ENCODE results near the gene SLC30A5.
"Not testable (repeated sequence)": the region's sequence is repeated elsewhere in the genome, so short reads cannot be mapped to it uniquely, and the experiment has no call there.

SLC30A5 gene

DNA sequence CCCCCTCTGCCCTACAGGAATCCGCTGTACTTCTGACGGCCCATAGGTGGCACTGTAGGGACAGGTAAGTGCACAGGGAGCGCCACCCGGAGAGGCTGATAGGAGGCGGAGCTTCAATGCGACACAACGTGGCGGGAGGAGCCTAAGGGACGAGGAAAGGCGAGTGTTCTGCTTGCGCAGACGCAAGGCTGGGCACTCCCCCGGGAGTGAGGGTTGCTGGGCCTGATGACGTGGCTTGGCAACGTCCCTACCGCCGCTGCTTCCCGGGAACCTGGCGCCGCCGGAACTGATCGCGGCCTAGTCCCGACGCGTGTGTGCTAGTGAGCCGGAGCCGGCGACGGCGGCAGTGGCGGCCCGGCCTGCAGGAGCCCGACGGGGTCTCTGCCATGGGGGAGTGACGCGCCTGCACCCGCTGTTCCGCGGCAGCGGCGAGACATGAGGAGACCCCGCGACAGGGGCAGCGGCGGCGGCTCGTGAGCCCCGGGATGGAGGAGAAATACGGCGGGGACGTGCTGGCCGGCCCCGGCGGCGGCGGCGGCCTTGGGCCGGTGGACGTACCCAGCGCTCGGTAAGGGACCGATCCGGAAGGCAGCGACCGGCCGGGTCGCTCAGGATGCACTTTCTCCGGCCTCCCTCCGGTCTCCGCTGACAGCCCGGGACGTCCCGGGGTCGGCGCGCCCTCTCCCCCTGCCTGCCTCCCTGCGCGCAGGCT, at the start of gene SLC30A5:
Gene SLC30A5, plus strand, starts transcription at position 244 of the 712 bp plus-strand sequence. Its CDS starts 242 bp downstream, at position 486.
- peak; percentile 97 for DNase-seq

DNA sequence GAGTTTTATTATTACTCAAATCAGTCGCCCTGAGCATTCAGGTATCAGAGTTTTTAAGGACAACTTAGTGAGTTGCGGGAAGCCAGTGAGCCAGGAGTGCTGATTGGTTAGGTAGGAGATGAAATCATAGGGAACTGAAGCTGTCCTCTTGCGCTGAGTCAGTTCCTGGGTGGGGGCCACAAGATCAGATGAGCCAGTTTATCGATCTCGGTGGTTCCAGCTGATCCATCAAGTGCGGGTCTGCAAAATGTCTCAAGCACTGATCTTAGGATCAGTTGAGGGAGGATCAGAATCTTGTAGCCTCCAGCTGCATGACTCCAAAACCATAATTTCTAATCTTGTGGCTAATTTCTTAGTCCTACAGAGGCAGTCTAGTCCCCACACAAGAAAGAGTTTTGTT, 48.6 kb upstream of the SLC30A5 start:
- not testable (repeated sequence) for DNase-seq

DNA sequence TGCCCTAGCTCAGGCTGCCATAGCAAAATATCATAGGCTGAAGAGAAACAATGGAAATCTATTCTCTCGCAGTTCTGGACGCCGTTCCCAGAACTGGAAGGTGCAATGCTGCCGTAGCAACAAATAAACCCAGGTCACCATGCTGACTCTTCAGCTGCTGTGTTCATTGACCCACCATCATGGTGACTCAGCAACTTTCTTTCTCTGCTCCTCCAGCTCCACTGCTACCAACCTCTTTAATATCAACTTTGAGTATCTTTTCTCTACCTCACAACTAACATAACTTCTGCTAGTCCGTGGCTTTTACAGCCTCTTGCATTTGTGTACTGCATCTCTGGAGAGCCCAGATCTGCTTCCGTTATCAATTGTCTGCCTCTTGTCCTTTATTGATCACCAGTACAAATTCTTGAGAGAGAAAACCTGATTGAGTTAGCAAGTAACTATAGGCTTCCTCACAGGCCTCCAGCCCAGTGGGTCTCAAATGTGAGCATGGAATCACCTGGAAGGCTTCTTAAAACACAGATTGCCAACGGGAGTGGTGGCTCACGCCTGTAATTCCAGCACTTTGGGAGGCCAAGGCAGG, 47.3 kb upstream of the SLC30A5 start:
- no peak for DNase-seq

DNA sequence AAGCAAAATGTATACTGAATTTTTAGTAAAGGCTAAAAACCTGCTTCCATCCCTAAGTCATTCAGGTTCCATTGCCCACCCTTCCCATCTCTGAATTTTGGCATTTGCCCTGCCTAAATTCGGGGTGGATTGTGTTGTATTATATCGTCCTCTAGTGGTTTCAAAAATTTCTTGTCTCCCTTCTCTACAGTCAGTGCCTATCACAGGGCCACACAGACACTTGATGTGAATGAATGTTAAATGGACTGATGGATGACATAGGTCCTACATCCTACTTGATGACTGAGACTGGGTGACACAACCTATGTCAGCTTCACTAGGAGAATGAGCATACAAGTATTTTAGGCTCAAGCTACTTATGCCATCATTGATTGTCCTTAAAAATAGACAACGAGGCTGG, 45.6 kb upstream of the SLC30A5 start:
- no peak for DNase-seq

DNA sequence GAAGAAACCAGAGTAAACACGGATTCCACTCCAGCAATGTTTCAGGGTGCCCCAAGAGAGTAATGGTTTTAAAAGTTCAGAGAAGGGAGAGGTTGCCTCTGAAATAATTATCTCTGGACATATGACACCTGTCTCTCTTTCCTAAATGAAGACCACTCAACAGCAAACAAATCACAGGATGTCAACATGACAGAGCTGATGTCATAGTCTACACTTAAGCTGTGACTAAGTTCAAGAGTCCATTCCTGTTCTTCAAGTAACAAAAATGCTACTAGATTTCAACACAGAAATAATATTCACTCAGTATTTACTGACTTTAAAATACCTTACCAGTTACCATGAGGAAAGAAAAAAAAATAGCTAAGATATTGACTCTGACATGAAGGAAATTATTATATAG, 44.7 kb upstream of the SLC30A5 start:
- peak; percentile 25 for DNase-seq

DNA sequence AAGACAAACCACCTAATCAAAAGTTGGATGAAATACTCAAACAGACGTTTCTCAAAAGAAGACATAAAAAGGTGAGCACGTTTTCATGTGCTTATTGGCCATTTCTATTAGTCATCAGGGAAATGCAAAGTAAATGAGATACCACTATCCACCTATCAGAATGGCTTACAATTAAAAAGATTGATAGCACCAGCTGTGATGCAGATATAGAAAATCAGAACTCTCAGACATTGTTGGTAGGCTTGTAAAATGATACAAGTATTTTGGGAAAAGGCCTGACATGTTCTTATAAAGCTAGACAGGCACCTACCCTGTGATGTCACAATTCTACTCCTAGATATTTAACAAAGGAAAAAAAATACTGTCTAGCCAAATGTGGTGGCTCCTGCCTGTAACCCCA, 44.0 kb upstream of the SLC30A5 start:
- DNase-seq = no peak

DNA sequence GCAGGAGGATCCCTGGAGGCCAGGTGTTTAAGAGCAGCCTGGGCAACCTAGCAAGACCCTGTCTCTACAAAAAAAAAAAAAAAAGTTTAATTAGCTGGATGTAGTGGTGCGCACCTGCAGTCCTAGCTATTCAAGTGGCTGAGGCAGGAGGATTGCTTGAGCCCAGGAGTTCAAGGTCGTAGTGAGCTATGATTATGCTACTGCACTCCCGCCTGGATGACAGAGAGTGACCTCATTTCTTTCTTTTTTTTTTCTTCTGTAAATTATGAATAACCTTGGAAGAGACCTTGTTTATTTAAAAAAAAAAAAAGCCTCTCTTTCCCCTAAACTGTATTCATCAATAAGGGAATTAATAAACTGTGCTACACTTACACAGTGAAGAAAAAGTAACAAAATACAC, 43.6 kb upstream of the SLC30A5 start:
- no peak for DNase-seq

DNA sequence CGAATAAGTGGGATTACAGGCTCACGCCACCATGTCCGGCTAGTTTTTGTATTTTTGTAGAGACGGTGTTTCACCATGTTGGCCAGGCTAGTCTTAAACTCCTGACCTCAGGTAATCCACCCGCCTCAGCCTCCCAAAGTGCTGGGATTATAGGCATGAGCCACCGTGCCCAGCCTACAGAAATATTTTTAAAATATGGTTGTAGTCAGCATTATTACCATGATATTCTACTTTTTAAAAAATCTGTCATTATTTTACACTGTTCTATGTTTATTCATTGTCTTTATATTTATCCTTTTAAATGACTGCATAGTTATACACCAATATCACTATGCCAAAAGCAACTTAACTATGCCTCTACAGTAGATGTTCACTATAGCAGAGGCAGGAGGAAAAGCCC, 41.6 kb upstream of the SLC30A5 start:
- DNase-seq = no peak

DNA sequence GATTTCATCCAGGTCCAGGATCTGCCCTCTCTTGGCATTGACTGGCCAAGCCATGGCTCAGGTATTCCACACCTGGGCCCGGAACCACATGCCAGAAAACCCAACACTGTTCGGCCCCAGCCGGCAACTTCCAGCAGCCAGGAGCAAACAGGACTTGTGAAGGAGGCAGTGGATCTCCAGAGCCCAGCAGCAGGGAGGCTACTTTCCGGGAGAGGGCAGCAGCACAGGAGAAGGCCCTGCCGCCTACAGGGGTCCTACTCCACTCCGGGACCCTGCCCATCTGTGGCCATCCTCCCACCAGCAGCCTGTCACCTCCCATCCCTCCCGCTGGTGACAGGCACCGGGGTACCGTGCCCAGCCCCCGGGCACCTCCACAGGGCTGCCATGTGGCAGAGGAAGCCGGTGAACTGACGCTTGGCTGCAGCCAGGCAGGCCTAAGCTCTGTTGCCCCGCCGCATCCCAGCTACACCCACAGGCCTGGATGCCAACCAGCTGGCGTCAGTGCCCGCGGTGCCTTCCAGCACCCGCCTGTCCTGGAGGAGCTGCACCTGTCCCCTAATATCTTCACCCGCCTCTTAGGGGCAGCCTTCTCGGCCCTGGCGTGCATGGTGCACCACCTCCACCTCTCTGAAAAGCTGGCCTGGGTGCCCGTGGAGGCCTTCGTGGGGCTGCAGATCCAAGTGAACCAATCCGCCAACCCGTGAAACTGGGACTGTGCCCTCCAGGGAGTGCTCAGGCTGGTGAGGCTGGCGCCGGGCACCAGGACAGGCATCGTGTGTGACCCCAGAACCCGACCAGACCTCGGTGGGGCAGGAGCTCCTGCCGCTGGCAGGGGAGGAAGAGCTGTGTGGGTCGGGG, 18.9 kb upstream of the SLC30A5 start:
- DNase-seq = no peak

DNA sequence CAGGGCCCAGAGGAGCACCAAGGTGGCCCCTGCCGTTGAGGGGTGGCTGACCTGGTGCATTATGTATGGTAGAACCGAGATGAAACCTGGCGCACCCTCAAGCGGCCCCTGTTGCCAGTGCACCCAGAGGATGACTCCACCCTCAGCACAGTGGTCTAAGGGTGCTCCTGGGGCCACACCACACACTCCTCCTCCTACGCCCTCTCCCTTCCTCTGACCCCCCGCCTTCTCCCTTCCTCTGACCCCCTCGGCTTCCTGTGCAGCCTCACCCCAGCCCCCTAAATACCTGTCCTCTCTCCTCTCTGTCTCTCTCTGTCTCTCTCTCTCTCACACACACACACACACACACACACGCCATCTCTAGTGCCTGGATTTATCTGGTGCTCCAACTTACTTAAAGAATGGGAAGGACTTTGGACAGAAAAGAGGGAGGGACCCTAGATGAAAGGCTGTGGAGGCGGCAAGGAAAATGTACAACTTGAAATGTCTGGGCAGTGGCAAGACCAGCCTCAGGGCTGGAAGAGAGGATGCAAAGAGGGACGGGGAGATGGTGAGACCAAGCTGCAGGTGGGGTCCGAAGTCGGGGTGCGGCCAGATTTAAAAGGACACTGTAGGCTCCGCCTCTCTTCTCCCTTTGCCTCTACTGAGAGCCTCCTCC, 18.2 kb upstream of the SLC30A5 start:
- no peak for DNase-seq

DNA sequence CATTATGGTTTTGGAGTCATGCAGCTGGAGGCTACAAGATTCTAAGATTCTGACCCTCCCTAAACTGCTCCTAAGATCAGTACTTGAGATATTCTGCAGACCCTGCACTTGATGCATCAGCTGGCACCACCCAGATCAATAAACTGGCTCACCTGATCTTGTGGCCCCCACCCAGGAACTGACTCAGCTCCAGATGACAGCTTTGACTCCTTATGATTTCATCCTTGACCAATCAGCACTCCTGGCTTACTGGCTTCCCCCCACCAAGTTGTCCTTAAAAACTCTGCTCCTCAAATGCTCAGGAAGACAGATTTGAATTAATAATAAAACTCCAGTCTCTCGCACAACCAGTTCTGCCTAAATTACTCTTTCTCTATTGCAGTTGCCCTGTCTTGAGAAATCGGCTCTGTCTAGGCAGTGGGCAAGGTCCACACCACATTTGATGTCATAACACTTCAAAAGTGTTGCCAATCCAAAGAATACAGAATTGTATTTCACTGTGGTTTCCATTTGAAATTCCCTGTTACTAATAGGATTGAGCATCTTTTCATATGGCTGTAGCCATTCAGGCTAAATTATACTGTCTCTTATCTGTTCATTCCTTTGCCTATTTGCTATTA, 14.8 kb upstream of the SLC30A5 start:
- DNase-seq = no peak

DNA sequence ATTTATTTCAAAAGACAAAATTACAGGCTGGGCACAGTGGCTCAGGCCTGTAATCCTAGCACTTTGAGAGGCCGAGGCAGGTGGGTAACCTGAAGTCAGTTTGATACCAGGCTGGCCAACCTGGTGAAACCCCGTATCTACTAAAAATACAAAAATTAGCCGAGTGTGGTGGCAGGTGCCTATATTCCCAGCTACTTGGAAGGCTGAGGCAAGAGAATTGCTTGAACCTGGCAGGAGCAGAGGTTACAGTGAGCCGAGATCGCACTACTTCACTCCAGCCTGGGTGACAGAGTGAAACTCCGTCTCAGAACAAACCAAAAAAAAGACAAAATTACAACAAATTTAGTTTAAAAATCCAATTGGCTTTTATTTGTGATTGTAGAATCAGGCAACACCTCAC, 14.3 kb upstream of the SLC30A5 start:
- DNase-seq = no peak

DNA sequence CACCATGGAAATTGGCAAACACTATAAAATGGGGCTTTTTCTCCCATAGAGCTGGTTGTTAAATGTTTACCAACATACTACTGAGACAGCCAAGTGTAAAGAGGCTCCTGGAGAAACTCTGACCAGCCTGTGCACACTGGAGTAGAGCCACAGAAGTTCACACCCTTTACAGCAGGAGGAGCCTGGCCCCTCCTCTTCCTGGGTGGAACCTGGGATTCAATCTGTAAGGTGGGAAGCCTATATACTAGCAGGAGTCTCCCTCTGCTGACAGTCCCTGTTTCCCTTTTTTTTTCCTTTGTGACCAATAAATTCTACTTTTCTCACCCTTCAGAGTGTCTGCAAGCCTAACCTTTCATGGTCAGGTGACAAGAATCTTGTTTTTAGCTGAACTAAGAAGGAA, 10.4 kb upstream of the SLC30A5 start:
- DNase-seq = no peak

DNA sequence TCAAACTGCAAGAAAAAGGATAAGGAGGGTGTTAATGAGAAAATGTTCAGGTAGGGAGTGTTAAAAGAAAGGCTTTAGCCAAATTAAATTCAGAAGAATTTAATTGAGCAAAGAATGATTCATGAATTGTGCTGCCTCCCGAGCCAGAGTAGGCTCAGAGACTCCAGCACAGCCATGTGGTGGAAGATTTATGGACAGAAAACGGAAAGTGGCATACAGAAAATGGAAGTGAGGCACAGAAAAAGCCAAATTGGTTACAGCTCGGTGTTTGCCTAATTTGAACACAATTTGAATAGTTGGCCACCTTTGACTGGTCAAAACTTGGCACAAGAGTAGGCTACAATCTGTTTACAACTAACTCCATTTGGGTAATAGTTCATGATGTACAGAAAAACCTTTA, 9.6 kb upstream of the SLC30A5 start:
- DNase-seq = no peak

DNA sequence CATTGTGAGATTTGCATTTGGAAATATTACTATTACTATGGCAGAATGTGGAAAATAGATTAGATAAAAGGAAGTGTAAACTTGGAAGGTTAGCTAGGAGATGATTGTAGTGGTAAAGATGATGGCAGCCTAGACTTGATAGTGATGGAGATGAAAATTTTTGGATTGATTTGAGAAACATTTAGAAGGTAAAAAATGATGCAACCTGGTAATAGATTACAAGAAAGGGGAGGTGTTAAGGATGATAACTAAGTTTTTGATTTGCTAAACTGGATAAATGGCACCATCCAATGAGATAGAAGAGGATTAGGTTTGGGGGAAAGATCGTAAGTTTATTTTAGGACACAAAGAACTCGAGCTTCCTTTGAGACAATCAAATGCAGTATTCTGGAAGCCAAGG, 8.9 kb upstream of the SLC30A5 start:
- no peak for DNase-seq

DNA sequence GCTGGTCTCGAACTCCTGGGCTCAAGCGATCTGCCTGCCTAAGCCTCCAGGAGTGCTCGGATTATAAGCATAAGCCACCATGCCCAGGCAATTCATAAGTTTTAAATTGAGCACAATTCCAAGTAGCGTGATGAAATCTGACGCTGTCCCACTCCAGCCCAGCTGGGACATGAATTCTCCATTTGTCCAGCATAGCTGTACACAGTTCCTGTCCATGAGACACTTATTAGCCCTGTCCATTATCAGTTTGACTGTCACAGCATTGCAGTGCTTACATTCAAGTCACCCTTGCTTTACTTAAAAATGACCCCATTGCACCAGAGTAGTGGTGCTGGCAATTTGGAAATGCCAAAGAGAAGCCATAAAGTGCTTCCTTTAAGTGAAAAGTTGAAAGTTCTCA, 7.6 kb upstream of the SLC30A5 start:
- no peak for DNase-seq

DNA sequence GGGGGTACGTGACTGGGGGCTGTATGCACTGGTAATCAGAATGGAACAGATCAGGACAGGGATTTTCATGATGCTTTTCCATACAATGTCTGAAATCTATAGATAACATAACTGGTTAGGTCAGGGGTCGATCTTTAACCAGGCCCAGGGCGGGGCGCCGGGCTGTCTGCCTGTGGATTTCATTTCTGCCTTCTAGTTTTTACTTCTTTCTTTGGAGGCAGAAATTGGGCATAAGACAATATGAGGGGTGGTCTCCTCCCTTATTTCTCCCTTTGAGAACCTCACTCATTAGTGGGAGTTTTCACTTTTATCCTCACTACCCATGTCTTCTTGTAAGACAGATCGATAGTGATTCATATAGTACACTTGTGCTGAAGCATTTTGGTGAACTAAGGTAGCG, 5.8 kb upstream of the SLC30A5 start:
- not testable (repeated sequence) for DNase-seq

DNA sequence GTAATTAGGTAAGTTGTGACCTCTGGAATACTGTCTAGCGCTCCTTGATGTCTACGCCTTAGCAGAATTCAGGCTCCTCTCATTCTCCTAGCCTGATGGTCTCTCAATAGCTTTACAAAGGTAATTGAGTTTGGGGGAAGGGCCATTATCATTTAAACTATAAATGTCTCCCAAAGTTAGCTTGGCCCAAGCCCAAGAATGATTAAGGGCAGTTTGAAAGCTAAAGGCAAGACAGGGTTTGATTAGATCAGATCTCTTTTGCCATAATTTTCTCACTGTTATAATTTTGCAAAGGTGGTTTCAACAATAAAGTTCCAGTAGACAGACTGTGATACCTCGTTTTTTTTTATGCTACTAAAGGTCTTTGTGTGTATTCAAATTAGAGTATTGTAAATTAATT, 3.7 kb upstream of the SLC30A5 start:
- no peak for DNase-seq

DNA sequence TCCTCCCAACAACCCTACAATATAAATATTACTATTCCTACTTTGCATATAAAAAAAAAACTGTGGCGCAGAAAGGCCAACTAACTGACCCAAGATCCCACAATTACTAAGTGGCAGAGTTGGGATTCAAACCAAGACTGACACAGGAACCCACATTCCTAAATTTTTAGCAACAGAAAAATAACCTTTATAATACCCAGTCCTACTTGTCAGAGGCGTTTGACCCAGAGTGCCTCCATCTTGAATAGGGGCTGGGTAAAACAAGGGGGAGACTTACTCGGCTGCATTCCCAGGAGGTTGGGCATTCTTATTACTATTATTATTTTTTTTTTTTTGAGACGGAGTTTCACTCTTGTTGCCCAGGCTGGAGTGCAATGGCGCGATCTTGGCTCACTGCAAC, 2.0 kb upstream of the SLC30A5 start:
- no peak for DNase-seq

DNA sequence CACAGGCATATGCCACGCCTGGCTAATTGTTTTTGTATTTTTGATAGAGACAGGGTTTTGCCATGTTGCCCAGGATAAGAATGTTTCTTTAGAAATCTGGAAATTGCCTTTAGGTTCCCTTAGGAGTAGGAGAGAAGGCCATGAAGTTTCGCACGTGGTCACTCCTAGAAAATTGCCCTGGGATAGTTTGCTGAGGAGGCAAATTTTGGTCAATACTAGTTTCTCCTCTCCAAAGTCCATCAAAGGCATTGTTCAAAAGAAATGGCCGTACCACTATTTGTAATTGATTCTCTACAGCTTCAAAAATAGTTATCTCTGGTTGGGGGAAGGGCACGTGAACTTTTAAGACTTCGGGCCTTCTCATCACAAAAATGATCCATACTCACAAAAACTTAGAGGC, 845 bp upstream of the SLC30A5 start:
- DNase-seq = no peak

DNA sequence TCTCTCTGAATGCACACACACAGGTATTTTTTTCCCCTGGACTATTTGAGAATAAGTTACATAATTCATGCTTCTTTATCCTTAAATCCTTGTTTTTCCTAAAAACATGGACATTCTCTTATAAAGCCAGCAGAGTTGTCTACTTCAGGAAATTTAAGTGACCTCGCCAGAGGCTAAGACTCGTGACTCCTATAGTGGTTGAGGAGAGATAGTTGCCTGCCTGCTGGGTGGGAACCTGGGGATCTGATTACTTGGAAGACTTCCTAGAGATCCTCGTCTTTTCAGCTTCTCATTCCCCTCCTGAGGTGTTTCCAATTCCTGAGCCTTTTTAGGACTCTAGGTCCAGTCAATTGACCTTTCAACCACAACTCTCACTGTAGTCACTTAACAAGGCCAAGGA, 5.5 kb downstream of the SLC30A5 start:
- DNase-seq = no peak

DNA sequence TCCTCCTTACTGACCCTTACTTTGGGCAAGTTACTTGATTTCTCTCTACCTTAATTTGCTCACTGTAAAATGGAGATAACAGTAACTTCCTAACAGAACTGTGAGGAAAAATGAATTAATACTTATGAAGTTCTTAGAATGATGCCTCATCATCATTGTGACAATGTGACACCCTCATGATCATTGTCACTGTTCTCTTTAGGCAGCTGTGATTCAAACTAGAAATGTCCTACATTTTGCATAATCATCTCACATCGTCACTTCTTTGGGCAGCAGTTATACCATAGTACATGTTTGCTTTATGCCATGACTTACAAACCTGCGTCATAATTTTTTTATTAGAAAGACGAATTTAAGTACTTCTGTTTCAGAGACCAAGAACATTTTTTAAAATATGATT, 9.7 kb downstream of the SLC30A5 start:
- no peak for DNase-seq

Measured in NCI-H2029 treated with DMSO at 0.1 percent for 48 hours (cell line).